ENCODE measurements around the gene GIN1.

GIN1 gene

DNA sequence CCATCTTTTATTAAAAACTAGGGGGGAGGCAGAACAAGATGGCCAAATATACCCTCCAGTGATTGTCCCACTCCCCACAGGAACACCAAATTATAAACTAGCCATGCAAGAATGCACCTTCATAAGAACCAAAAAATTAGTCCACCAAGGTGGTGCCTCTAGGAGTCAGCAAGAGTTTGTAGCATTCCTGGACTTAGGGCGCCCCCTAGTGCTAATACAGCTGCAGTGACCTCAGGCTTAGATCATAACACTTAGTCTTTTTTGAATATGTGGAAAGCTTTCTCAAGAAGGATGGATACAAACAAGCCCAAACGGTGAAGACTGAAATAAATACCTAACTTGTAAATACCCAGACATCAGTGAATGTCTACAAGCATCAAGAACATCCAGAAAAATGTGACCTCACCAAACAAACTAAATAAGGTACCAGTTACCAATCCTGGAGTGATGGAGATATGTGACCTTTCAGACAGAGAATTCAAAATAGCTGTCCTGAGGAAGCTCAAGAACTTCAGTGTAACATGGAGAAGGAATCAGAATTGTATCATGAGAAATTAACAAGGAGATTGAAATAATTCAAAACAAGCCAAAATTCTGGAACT, 19.4 kb upstream of the GIN1 start:
- H3K4me3 ChIP-seq (ENCODE audit: control insufficient read depth, low read depth, low read length), result no peak overlapping the region
- TF ChIP-seq, protein P1, sequence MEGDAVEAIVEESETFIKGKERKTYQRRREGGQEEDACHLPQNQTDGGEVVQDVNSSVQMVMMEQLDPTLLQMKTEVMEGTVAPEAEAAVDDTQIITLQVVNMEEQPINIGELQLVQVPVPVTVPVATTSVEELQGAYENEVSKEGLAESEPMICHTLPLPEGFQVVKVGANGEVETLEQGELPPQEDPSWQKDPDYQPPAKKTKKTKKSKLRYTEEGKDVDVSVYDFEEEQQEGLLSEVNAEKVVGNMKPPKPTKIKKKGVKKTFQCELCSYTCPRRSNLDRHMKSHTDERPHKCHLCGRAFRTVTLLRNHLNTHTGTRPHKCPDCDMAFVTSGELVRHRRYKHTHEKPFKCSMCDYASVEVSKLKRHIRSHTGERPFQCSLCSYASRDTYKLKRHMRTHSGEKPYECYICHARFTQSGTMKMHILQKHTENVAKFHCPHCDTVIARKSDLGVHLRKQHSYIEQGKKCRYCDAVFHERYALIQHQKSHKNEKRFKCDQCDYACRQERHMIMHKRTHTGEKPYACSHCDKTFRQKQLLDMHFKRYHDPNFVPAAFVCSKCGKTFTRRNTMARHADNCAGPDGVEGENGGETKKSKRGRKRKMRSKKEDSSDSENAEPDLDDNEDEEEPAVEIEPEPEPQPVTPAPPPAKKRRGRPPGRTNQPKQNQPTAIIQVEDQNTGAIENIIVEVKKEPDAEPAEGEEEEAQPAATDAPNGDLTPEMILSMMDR (conservative IDR thresholded peaks at IDR 0.05; ENCODE audit: control insufficient read depth, insufficient read depth, low read depth, low read length), result peak; percentile 94
- DNase-seq (ENCODE audit: low read depth), result peak; percentile 76

DNA sequence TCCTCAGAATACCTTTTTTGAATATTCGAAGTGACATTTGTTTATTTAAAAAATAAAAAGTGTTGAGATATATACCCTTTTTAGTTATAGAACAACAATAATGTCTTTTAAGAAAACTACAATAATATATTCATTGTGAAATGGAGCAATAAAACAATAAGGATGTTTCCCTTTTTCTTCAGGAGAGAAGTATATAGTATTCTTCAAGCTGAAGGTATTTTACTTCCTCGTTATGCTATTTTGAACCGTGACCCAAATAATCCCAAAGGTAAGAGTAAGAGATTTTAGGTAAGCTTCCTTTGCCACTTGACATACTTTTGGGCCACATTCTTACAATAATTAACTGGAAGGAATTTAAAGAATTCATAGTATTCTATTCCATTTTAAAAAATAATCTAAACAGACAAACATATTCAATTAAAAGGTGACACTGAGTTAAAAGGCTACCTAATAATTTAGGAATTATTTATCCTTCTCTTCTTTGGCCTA, 18.3 kb upstream of the GIN1 start:
- TF ChIP-seq, protein P1 (conservative IDR thresholded peaks at IDR 0.05; ENCODE audit: control insufficient read depth, insufficient read depth, low read depth, low read length), result no peak
- no peak for DNase-seq (ENCODE audit: low read depth)
- no peak overlapping the region for H3K4me3 ChIP-seq (ENCODE audit: control insufficient read depth, low read depth, low read length)

DNA sequence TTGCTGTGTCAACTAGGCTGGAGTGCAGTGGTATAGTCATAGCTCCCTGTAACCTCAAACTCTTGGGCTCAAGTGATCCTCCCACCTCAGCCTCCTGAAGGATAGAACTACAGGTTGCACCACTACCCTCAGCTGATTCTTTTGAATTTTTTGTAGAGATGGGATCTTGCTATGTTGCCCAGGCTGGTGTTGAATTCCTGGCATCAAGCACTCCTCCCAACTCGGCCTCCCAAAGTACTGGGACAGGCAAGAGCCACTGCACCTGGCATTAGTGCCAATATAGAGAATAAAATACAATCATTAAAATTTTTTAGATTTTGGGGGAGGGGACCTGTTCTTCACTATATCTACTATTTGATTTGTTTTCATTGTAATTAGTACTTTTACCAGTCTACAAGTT, 15.5 kb upstream of the GIN1 start:
- DNase-seq (ENCODE audit: low read depth), result no peak
- no peak overlapping the region for H3K4me3 ChIP-seq (ENCODE audit: control insufficient read depth, low read depth, low read length)
- TF ChIP-seq, protein P1 (conservative IDR thresholded peaks at IDR 0.05; ENCODE audit: control insufficient read depth, insufficient read depth, low read depth, low read length), result no peak

DNA sequence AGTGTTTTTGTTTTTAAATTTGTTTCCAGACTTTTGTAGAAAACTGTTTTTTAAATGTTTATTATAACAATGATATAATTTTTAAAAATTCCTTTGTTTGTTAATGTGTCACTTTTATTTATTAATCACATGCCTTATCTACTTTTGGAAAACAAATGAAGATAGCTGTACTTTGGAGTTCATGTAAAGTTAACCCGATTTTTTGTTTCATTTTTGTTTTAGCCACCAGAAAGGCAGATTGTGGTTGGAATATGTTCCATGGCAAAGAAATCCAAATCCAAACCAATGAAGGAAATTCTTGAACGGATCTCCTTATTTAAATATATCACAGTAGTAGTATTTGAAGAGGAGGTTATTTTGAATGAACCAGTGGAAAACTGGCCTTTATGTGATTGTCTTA, 13.3 kb upstream of the GIN1 start:
- TF ChIP-seq, protein P1 (conservative IDR thresholded peaks at IDR 0.05; ENCODE audit: control insufficient read depth, insufficient read depth, low read depth, low read length), result no peak
- no peak for DNase-seq (ENCODE audit: low read depth)
- no peak overlapping the region for H3K4me3 ChIP-seq (ENCODE audit: control insufficient read depth, low read depth, low read length)

DNA sequence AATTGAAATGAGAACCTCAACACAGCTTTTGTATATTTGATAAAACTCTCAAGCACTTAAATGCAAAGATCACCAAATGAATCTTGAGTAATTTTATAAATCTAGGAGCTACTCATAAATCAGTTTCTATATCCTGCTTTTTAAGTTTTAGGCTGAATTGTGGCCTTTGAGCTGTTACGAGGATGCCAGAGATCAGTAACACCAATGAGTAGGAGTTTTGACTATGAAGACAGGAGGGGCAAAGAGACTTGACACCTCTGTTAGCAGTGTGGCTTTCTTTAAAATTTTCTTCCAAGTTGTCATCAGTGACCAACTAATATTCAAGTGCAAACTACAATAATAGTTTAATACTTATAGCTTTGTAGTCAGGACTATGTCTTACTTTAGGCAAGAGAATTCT, 12.7 kb upstream of the GIN1 start:
- TF ChIP-seq, protein P1 (conservative IDR thresholded peaks at IDR 0.05; ENCODE audit: control insufficient read depth, insufficient read depth, low read depth, low read length), result no peak
- no peak overlapping the region for H3K4me3 ChIP-seq (ENCODE audit: control insufficient read depth, low read depth, low read length)
- DNase-seq (ENCODE audit: low read depth), result no peak

DNA sequence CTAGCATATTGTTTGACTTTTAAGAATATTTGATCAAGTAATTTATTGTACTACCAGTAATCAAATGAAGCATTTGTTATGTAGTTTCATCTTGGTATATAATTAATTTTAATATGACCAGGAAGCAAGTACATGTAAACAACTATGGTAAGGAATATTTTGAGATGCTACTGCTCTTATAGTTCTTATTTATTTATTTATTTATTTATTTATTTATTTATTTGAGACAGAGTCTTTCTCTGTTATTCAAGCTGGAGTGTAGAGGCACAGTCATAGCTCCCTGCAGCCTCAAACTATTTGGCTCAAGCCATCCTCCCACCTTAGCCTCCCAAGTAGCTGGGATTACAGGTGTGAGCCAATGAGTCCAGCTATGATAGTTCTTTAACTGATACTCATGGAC, 8.3 kb upstream of the GIN1 start:
- TF ChIP-seq, protein P1 (conservative IDR thresholded peaks at IDR 0.05; ENCODE audit: control insufficient read depth, insufficient read depth, low read depth, low read length), result no peak
- no peak for DNase-seq (ENCODE audit: low read depth)
- no peak overlapping the region for H3K4me3 ChIP-seq (ENCODE audit: control insufficient read depth, low read depth, low read length)

All from fibroblast of mammary gland (primary cell).